Measurements from ENCODE around the gene MAML2.

The MAML2 gene

GRCh38 chr11:96008161-96008720, 334.8 kb downstream of the MAML2 start:
- DNase-seq (ENCODE audit: low spot score): no peak

GRCh38 chr11:96006037-96006436, 337.0 kb downstream of the MAML2 start:
- no peak for DNase-seq (ENCODE audit: low spot score)

- no peak for DNase-seq (ENCODE audit: low spot score)
Measured at GRCh38 chr11:96004862-96005261, 338.1 kb downstream of the MAML2 start.

GRCh38 chr11:96002754-96003290, 340.2 kb downstream of the MAML2 start:
- DNase-seq (ENCODE audit: low spot score): no peak

- DNase-seq (ENCODE audit: low spot score): no peak
Measured at GRCh38 chr11:96002339-96002738, 340.7 kb downstream of the MAML2 start.

GRCh38 chr11:96001037-96001436, 342.0 kb downstream of the MAML2 start:
- peak; percentile 37 for DNase-seq (ENCODE audit: low spot score)

- DNase-seq (ENCODE audit: low spot score): peak; percentile 8
Measured at GRCh38 chr11:95999711-96000406, 343.1 kb downstream of the MAML2 start.

- no peak for DNase-seq (ENCODE audit: low spot score)
Measured at GRCh38 chr11:95996621-95997235, 346.3 kb downstream of the MAML2 start.

GRCh38 chr11:95994329-95994728, 348.7 kb downstream of the MAML2 start:
- DNase-seq (ENCODE audit: low spot score): no peak

GRCh38 chr11:95993438-95994298, 349.3 kb downstream of the MAML2 start:
- DNase-seq (ENCODE audit: low spot score): no peak

- DNase-seq (ENCODE audit: low spot score): no peak
Measured at GRCh38 chr11:95991545-95991944, 351.4 kb downstream of the MAML2 start.

- DNase-seq (ENCODE audit: low spot score): no peak
Measured at GRCh38 chr11:95991101-95991500, 351.9 kb downstream of the MAML2 start.

GRCh38 chr11:95989780-95990179, 353.2 kb downstream of the MAML2 start:
- DNase-seq (ENCODE audit: low spot score): no peak

GRCh38 chr11:95989076-95989605, 353.9 kb downstream of the MAML2 start:
- DNase-seq (ENCODE audit: low spot score): no peak

- no peak for DNase-seq (ENCODE audit: low spot score)
Measured at GRCh38 chr11:95985174-95985808, 357.7 kb downstream of the MAML2 start.

- no peak for DNase-seq (ENCODE audit: low spot score)
Measured at GRCh38 chr11:95984072-95984471, 358.9 kb downstream of the MAML2 start.

GRCh38 chr11:95977534-95978174, 365.3 kb downstream of the MAML2 start:
- no peak for DNase-seq (ENCODE audit: low spot score)

GRCh38 chr11:95976550-95976949, 366.4 kb downstream of the MAML2 start:
- DNase-seq (ENCODE audit: low spot score): no peak

- no peak for DNase-seq (ENCODE audit: low spot score)
Measured at GRCh38 chr11:95975343-95975742, 367.7 kb downstream of the MAML2 start.

GRCh38 chr11:95972060-95972459, 370.9 kb downstream of the MAML2 start:
- DNase-seq (ENCODE audit: low spot score): no peak

GRCh38 chr11:95968585-95968984, 374.4 kb downstream of the MAML2 start:
- DNase-seq (ENCODE audit: low spot score): no peak
